ENCODE measurements around the gene EVC. TPM values are rescaled to one million over a fixed set of nuclear protein-coding genes. Genes with fewer than 3 reads are reported as not detected.

Gene EVC
- total and polyA plus RNA-seq, 4 donors = 2.9 to 40.8 (median 13.6) TPM

DNA sequence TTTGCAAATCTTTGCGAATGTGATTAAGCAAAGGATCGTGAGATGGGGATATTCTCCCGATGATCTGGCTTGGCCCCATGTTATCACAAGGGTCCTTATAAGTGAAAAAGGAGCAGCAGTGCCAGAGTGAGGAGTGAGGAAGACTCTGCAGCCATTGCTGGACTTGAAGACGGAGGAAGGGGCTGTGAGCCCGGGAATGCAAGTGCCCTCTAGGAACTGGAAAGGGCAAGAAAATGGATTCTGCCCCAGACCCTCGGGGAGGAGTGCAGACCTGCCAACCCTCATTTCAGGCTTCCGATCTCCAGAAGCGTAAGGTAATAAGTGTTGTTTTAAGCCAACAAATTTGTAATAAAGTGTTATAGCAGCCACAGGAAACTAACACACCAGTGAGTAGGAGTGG lies 76.3 kb downstream of the EVC start:
- no peak overlapping the region for H3K27ac ChIP-seq (ENCODE audit: low read depth in 1 of 2, low read length in 1 of 2)
- peaks cover 0 to 43% (median 17%) of the 10 kb centered on the region in 4 donors for H3K36me3 ChIP-seq (ENCODE audit: control insufficient read depth in 4 of 4, insufficient read depth in 4 of 4, low read length in 4 of 4)
- TF ChIP-seq CTCF (IDR thresholded peaks at IDR 0.05; ENCODE audit: control extremely low read depth, extremely low read depth) = no peak
- H3K27me3 ChIP-seq (ENCODE audit: control insufficient read depth in 3 of 3, insufficient read depth in 3 of 3, low read length in 2 of 3) = no peaks in the 10 kb centered on the region
- H3K9me3 ChIP-seq (ENCODE audit: control insufficient read depth in 4 of 4, insufficient read depth in 3 of 4, low read length in 3 of 4) = peaks cover 0 to 2% (median 0%) of the 10 kb centered on the region in 4 donors
- H3K4me3 ChIP-seq = no peak overlapping the region
- H3K9ac ChIP-seq (ENCODE audit: insufficient read depth in 1 of 2, low read length in 2 of 2) = no peak overlapping the region
- no peak for ATAC-seq (ENCODE audit: insufficient read depth, low FRiP score)
- H3K4me1 ChIP-seq (ENCODE audit: control insufficient read depth in 5 of 5, insufficient read depth in 5 of 5, low read length in 5 of 5) = no peaks in the 10 kb centered on the region
- DNase-seq = no peak
- 94 to 97% methylated on average over 8 of the region's 8 CpGs for WGBS, 2 donors

GRCh38 chr4:5788144-5788543 lies 77.1 kb downstream of the EVC start:
- ATAC-seq (ENCODE audit: insufficient read depth, low FRiP score) (no peak), DNase-seq (no peak)
- Histone ChIP-seq H3K9ac (ENCODE audit: insufficient read depth in 1 of 2, low read length in 2 of 2) (no peak overlapping the region), H3K27me3 (ENCODE audit: control insufficient read depth in 3 of 3, insufficient read depth in 3 of 3, low read length in 2 of 3) (no peaks in the 10 kb centered on the region), H3K4me3 (no peak overlapping the region), H3K36me3 (ENCODE audit: control insufficient read depth in 4 of 4, insufficient read depth in 4 of 4, low read length in 4 of 4) (peaks cover 0 to 41% (median 14%) of the 10 kb centered on the region in 4 donors), H3K4me1 (ENCODE audit: control insufficient read depth in 5 of 5, insufficient read depth in 5 of 5, low read length in 5 of 5) (no peaks in the 10 kb centered on the region), H3K9me3 (ENCODE audit: control insufficient read depth in 4 of 4, insufficient read depth in 3 of 4, low read length in 3 of 4) (peaks cover 0 to under 1% (median 0%) of the 10 kb centered on the region in 4 donors), H3K27ac (ENCODE audit: low read depth in 1 of 2, low read length in 1 of 2) (no peak overlapping the region)
- no peak for TF ChIP-seq CTCF (IDR thresholded peaks at IDR 0.05; ENCODE audit: control extremely low read depth, extremely low read depth)
- WGBS, 2 donors = 44 to 50% methylated on average over 2 of the region's 2 CpGs

GRCh38 chr4:5789141-5789540 lies 78.1 kb downstream of the EVC start:
- Histone ChIP-seq H3K4me3 (no peak overlapping the region), H3K27me3 (ENCODE audit: control insufficient read depth in 3 of 3, insufficient read depth in 3 of 3, low read length in 2 of 3) (no peaks in the 10 kb centered on the region), H3K27ac (ENCODE audit: low read depth in 1 of 2, low read length in 1 of 2) (no peak overlapping the region), H3K36me3 (ENCODE audit: control insufficient read depth in 4 of 4, insufficient read depth in 4 of 4, low read length in 4 of 4) (peaks cover 0 to 39% (median 13%) of the 10 kb centered on the region in 4 donors), H3K9ac (ENCODE audit: insufficient read depth in 1 of 2, low read length in 2 of 2) (no peak overlapping the region), H3K9me3 (ENCODE audit: control insufficient read depth in 4 of 4, insufficient read depth in 3 of 4, low read length in 3 of 4) (no peaks in the 10 kb centered on the region), H3K4me1 (ENCODE audit: control insufficient read depth in 5 of 5, insufficient read depth in 5 of 5, low read length in 5 of 5) (no peaks in the 10 kb centered on the region)
- WGBS, 2 donors = 81 to 94% methylated on average over 5 of the region's 5 CpGs
- no peak for DNase-seq
- ATAC-seq (ENCODE audit: insufficient read depth, low FRiP score) = no peak
- no peak for TF ChIP-seq CTCF (IDR thresholded peaks at IDR 0.05; ENCODE audit: control extremely low read depth, extremely low read depth)

DNA sequence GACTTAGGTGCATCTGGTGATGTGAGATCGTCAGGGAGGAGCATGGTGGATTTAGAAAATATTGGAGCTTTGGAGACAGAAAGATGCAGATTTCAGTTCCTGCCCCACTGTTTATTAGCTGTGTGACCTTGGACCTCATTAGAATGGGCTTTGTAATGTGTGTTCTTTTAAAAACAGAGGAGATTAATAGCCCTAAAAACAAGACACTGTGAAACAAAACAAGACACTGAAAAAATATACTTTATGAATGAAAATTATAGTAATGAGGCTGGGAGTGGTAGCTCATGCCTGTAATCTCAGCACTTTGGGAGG lies 79.5 kb downstream of the EVC start:
- H3K9ac ChIP-seq (ENCODE audit: insufficient read depth in 1 of 2, low read length in 2 of 2) = no peak overlapping the region
- no peak for ATAC-seq (ENCODE audit: insufficient read depth, low FRiP score)
- no peaks in the 10 kb centered on the region for H3K9me3 ChIP-seq (ENCODE audit: control insufficient read depth in 4 of 4, insufficient read depth in 3 of 4, low read length in 3 of 4)
- H3K27ac ChIP-seq (ENCODE audit: low read depth in 1 of 2, low read length in 1 of 2) = no peak overlapping the region
- DNase-seq = no peak
- H3K27me3 ChIP-seq (ENCODE audit: control insufficient read depth in 3 of 3, insufficient read depth in 3 of 3, low read length in 2 of 3) = no peaks in the 10 kb centered on the region
- H3K36me3 ChIP-seq (ENCODE audit: control insufficient read depth in 4 of 4, insufficient read depth in 4 of 4, low read length in 4 of 4) = peaks cover 0 to 40% (median 14%) of the 10 kb centered on the region in 4 donors
- H3K4me1 ChIP-seq (ENCODE audit: control insufficient read depth in 5 of 5, insufficient read depth in 5 of 5, low read length in 5 of 5) = no peaks in the 10 kb centered on the region
- WGBS, 2 donors = 52 to 55% methylated on average over 1 of the region's 1 CpG
- TF ChIP-seq CTCF (IDR thresholded peaks at IDR 0.05; ENCODE audit: control extremely low read depth, extremely low read depth) = no peak
- no peak overlapping the region for H3K4me3 ChIP-seq

All from lung (tissue), 12 donors.